Stimulated activated CD4-positive, alpha-beta T cell treated with anti-CD3 and anti-CD28 coated beads, TNF-alpha, amount 100 ng/mL, for 48 hours (primary cell): ENCODE results near the gene RAB3B.
"Not testable (repeated sequence)": the region's sequence is repeated elsewhere in the genome, so short reads cannot be mapped to it uniquely, and the experiment has no call there.

ENCODE experiments used
- DNase-seq, 3 donors: peaks; one replicate each; pipeline ENCODE4 v3.0.0-alpha.2; 2020; ENCODE audit warnings: low read depth in 3 of 3

Gene RAB3B

DNA sequence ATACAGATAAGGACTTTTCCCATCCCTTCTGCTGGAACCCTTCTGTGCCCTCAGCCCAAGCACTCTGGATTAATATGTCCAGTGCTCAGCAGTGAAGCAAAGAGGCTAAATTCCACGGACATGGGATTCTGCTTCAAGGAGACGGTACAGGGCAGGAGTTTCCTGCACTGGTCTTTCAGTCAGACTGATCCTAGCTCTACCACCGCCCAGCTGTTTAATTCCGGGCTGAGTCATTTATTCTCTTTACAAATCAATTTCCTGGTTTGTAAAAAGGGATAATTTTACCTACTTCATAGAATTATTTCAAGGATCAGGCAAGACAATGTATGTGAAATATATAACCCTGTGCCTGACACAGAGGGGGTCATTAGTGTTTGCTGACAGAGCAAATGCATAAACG lies 70.4 kb downstream of the RAB3B start:
- DNase-seq = no peak

GRCh38 chr1:51919684-51920083 lies 70.8 kb downstream of the RAB3B start:
- DNase-seq = no peak

DNA sequence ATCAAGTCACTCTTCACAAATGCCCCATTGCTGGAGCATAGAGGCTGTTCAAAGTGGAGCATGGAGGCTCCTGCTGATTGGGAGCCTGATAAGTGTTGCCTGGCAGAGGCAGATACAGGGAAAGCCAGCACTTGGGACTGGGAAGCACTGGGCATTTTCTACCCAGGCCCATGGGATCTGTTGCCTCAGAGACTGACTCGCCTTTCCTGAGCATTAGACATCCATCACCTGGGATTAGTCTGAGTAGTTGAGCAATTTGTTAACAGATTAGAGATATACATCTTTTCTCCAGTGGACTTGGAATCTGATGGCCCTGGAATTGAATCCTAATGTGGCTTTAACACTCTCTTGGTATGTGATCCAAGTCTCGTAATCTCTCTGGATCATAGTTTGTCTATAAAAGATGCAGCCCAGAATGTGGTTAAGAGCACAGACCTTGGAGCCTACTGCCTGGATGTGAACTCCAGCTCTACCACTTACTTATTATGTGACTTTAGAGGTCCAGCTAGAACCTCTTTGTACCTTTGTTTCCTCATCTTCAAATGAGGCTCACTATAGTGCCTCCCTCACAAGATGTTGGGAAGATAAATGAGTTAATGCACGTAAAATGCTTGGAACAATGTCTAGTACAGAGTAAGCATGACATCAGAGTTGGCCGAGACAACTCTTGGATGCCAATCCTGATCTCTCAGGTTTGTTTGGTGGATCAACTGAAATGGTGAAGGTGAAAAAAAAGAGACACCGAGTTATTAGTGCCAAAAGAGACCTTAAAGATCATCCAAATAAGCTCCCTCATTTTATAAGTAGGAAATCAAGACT lies 73.7 kb downstream of the RAB3B start:
- DNase-seq = no peak

DNA sequence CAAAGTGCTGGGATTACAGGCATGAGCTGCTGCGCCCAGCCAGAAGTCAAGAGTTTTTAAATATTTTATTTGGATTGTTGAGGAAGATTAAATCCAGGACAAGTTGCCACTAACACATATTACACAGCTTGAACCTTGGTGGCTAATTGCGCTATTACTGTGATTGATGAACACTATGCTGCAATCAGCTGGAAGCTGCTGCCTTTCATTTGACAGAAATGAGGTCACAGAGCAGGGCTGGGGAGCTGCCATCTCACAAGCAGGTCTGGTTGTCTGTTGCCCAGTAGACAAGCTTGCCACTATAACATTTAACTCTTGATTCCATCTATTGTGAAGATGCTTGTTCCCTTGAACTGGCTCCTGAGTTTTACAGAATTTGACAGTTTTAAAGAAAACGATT lies 74.5 kb downstream of the RAB3B start:
- DNase-seq = no peak

GRCh38 chr1:51912881-51913280 lies 77.6 kb downstream of the RAB3B start:
- no peak for DNase-seq

DNA sequence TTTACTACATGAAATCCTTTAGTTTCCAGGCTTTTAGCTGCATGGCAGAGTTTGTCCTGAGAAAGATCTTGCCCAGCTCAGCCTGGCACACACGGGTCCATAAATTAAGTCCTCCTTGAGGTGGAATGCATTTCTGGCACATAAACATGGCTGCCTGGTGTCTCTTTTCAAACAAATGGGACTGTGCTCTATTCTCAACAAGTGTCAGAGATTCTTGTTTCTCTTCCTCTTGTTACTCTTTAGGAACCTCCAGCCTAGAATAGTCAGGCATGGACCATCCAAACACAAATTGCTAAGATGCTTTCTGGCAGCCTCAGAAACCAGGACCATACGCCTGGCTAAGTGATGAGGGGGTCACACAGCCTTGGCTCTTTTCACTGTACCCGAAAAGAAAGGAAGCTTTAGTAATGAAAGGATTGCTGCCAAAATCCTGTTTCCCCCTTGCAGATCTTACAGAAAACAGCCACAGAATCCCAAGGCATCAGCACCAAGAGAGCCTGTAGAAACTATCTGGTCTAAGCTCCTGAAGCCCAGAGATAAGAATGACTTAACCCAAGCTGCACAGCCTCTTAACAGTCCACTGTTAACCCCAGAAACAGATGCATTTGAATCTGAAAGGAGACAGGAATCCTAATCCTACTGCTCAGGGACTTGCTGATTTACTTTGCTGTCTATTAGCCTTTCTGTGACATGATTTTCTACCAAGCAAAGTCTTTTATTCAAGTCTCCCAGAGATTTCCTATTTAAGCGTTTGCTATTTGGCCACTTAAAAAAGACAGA lies 80.1 kb downstream of the RAB3B start:
- DNase-seq = no peak

DNA sequence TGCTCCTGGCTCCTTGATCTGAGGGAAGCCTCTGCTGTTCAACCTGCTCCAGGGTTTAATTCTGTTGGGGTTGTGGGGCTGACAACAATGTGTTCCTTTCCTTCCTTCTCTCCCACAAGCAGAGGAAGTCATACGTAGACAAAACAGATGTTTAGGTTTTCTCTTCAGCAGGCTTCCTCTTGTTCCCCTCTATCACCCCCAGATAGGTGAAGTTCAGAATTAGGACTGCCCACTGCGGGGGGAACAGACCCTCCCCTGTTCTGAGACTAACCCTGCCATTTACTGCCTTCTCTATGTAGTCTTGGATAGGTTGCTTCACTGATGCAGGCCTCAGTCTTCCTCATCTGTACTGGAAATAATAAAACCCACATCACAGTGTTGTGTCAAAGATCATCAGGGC lies 82.0 kb downstream of the RAB3B start:
- no peak for DNase-seq

DNA sequence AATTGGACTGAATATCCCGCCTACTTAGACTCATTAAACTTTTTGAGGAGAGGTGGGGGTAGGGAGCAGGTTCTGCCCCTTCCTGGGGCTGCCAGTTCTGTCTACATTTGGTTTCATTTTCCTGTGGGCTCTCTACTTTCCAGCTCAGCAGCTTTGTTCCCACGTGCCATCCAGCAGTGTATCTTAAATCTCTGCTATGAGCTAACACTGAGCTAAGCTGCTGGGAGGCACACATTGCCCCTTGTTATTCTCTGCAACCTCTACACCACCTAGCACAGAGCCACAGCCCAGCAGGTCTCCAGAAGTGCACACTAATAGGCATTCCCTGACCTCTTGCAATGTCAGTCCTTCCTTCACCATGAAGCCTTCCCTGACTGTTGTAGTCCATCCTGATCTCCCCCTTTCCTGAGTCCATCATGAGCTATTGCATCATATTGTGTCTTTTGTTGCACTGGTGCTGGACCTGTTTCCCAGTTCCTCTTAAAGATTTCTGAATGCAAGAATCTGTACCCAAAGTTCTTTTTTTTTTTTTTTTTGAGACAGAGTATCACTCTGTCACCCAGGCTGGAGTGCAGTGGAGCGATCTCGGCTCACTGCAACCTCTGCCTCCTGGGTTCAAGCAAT lies 83.3 kb downstream of the RAB3B start:
- DNase-seq = no peak

DNA sequence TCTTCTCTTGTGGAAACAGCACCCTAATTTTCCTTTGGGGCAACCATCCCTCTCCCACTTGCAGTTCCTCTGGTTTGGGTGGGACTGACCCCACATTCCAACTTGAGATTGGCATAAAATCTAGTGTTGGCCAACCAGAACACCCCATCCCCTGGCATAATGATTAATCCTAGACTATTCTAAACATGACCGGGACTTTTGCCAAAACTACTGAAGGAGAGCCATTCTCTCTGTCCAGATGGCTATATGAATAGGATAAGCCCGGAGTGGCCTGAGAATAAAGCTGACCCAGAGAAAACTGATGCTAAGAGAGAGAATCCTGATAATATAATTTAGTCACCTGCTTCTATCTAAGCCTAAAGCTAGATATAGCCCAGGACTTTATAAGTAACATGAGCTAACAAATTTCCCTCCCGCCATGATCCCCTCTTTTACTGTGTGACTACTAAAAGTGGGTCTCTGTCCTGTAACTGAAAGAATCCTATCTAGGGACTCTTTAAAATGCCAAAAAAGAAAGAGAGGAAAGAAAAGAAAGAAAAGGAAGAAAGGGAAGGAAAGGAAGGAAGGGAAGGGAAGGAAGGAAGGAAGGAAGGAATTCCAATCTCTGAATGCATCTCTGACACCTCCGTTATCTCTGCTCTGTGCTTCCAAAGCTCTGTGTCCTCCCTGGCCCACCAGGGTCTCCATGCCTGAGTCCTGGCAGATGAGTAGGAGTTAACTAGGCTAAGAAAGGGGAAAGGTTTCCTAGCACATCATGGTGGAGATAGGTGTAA lies 84.0 kb downstream of the RAB3B start:
- no peak for DNase-seq

DNA sequence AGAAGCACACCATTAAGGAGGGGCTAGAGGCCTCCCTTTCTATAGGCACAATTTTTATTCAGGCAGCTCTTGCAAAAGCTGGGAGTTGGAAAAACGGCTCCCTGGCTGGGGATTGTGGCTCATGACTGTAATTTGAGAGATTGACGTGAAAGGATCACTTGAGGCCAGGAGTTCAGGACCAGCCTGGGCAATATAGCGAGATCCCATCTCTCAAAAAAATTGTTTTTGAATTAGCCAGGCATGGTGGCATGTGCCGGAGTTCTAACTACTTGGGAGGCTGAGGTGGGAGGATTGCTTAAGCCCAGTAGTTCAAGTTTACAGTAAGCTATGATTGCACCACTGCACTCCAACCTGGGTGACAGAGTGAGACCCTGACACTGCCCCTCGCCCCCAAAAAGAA lies 88.0 kb downstream of the RAB3B start:
- no peak for DNase-seq

DNA sequence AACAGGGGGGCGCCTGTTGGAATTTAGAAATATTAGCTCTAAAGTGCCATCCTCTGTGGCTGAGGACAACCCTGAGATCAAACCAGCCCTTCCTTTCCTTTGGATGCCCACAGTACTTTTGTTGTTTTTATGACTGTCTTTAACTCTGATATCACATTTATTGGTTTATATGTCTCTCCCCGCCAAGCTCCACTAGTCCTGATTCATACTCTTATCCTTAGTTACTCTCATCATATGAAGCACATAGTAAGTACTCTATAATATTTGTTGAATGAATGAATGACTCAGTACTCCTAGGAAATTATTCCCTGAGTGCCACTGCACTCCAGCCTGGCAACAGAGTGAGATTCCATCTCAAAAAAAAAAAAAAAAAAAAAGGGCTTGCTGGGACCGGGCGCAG lies 89.3 kb downstream of the RAB3B start:
- no peak for DNase-seq

DNA sequence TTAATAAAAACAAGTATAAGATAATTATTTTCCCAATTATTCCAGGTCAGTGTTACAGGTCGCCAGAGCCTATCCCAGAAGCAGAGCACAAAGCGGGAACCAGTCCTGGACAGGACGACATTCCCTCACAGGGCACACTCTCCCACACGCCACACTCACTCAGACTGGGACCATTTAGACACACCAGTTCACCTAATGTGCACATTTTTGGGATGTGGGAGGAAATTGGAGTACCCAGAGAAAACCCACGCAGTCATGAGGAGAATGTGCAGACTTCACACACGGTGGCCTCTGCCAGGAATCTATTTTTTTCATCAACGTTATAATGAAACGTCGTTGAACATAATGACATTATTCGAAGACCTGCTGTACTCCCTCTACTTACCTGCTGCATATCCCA lies 91.5 kb downstream of the RAB3B start:
- DNase-seq = no peak

DNA sequence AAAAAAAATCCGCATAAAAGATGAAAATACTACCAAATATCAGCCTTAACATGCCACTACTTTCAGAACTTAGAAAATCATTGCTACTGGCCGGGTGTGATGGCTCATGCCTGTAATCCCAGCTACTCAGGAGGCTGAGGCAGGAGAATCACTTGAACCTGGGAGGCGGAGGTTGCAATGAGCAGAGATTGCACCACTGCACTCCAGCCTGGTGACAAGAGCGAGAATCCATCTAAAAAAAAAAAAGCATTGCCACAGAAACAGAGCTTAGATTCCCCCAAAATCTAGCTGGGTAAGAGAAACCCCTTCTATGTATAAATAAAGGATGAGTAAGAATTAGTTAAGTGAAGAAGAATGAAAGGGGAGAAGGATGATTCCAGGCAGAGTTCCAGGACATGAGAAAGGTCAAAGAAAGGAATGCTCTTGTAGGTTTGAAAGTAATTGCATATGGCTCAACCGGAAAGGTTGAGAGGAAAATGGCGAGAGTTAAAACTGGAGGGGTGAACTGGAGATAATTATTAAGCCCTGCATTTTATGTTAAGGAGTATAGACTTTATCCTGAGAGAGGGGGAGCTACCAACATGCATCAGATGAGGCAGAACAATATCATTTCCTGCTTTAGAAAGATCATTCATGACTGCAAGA lies 92.3 kb downstream of the RAB3B start:
- no peak for DNase-seq

GRCh38 chr1:51897699-51898031 lies 92.8 kb downstream of the RAB3B start:
- no peak for DNase-seq

DNA sequence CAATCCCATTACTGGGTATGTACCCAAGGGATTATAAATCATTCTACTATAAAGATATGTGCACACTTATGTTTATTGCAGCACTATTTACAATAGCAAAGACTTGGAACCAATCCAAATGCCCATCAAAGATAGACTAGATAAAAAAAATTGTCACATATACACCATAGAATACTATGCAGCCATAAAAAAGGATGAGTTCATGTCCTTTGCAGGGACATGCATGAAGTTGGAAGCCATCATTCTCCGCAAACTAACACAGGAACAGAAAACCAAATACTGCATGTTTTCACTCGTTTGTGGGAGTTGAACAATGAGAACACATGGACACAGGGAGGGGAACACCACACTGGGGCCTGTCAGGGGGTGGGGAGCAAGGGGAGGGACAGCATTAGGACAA lies 95.8 kb downstream of the RAB3B start:
- not testable (repeated sequence) for DNase-seq

- DNase-seq = peak; percentile 99
Measured at GRCh38 chr1:51878616-51879336, 111.7 kb downstream of the RAB3B start, which contains the start of gene NRDC. TSS of gene NRDC (minus strand) at chr1:51878727. CDS start at chr1:51878615, 112 bp downstream.

GRCh38 chr1:51878308-51878615 lies 112.2 kb downstream of the RAB3B start:
- DNase-seq = no peak

DNA sequence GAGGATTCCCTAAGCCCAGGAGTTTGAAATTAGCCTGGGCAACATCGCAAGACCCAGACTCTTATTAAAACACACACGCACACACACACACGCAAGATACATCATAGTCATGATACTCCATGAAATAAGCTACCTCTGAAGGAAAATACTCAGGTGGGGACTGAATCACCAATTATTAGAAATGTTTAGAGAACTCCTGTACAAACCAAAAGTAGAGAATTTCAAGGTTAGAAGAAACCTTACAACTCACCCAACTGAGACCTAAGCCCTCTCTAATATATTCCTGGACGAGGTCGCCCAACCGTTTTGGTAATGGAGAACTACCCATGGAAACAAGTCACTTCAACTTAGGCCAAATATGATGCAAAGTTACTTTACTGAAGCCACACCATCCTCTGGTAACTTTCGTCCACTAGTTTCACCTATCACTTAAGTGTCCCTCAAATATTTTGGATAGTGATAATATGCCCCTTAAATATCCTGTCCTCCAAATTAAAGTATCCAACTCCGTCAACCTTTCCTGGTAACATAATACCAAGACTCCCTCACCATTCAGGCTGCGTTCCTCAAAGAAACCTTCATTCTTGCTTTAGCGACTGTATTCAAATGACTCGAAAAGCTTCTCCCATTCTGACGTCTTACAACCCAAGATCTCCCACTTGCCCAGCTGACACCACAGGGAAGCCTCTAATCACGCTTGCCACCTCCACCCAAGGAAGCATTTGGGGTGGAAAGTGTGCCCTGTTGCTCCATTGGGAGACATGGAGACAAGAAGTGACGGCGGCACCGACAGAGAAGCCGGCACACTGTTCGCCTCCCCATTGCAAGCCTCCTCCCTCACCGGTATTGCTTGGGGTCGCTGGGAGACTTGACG lies 112.8 kb downstream of the RAB3B start:
- DNase-seq = peak in 1 of 3 donors; percentile 7

- no peak for DNase-seq
Measured at GRCh38 chr1:51875836-51876235, 114.7 kb downstream of the RAB3B start.

- no peak for DNase-seq
Measured at GRCh38 chr1:51875291-51875772, 115.2 kb downstream of the RAB3B start.
